SKM-1 treated with dmso at 0.1 percent for 144 hours (cell line): Measurements from ENCODE around the gene UNK.
"Not testable (repeated sequence)": the region's sequence is repeated elsewhere in the genome, so short reads cannot be mapped to it uniquely, and the experiment has no call there.

ENCODE experiments used
- DNase-seq: peaks from one replicate; lab custom pipeline; 2025; ENCODE audit not compliant: unreplicated experiment; lab: John Stamatoyannopoulos, UW

UNK gene

DNA sequence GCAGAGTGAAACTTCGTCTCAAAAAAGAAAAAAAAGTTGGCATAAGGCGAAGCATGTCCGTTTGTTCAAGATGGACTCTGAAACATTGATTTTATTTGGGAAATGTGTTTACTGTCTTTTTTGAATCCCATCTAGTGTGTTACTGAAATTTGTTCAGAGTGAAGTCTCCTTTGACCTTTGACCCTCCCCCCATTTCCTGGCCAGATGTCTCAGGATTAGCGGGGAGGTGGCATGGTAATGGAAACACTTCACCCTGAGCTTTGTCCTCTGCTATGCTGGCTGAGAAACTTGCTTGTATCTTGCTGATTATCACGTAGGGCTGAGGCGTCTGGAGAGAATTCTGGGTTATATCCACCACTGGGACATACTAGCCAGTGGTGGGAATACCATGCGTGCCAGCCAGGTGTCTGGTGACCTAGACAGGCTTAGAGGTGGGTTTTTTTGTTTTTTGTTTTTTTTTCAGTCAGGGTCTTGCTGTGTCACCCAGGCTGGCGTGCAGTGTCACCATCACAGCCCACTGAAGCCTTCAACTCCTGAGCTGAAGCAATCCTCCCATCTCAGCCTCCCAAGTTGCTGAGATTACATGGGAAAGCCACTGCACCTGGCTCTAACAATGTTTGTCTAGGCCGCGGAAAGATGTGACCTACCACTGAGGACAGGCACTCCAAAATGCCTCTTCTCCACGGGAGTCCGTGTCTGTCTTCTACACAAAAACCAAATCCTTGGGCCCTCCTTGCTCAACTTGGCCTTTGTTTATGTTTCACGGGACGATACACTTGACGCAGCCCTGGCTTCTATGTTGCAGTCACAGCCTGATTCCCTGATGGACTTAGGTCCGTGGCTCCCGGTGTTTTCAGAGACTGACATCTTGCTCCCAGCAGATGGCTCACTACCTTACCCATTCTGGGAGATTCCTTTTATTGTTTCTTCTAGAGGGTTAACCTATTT is 13.0 kb upstream of the UNK start:
- no peak for DNase-seq

GRCh38 chr17:75773121-75773807 is 11.3 kb upstream of the UNK start:
- DNase-seq, result no peak

- no peak for DNase-seq
These were observed 10.7 kb upstream of the UNK start for GRCh38 chr17:75773808-75774470.

DNA sequence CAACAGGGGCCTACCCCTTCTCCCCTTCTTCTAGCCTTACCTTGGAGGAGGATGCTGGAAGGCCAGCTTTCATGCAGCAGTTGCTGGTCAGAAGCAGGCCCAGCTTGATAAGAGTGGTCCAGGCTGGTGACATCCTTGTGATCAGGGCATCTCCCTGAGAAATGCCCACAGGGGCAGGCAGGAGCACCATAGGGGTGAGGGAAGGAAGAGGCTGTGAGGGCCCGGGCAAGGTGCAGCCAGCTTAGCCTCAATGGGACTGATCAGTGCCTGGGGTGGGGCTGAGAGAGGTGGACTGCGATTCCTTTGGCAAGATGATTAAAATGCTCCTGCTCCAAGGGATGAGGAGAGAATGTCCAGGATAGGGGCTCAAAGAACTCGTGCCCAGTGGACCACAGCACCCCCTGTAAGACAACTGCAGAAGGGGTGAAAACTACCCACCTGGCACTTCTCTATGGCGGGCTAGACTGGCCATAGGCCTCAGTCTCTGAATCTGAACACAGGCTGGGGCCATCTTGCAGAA is 10.1 kb upstream of the UNK start:
- no peak for DNase-seq

DNA sequence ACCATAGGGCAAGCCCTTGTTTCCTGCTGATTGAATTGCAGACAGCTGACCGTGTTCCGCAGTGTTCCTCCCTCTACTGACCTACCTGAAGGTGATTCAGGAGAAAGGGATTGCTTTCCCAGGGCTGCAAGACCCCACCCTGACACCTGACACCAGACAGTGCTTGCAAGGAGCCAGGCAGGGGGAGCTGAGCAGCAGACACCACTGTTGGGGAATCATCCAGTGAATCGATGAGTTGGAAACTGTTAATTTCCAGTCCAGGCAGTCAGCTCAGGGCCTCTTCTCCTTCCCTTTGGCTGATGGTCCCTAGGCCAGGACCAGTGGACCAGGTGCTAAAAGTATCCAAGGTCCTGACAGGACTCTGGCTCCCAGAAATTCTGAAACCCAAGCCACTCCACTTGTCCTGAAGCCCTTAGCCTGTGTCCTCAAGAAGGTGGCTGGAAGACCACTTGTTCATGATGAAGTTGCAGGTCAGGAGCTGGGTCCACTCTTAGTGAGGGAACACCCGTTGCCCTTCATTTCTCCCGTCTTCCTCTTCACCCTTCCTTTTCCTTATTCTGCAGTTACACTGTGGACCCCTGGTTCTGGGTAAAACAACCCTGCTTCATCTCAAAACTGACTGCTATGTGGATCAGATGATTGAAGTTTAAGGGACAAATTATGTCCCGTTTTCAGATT is 9.5 kb upstream of the UNK start:
- DNase-seq, result no peak

GRCh38 chr17:75776386-75777295 is 8.0 kb upstream of the UNK start:
- no peak for DNase-seq

GRCh38 chr17:75777296-75777922 is 7.2 kb upstream of the UNK start:
- DNase-seq, result no peak

- not testable (repeated sequence) for DNase-seq
These were observed 6.3 kb upstream of the UNK start for GRCh38 chr17:75778066-75778860.

DNA sequence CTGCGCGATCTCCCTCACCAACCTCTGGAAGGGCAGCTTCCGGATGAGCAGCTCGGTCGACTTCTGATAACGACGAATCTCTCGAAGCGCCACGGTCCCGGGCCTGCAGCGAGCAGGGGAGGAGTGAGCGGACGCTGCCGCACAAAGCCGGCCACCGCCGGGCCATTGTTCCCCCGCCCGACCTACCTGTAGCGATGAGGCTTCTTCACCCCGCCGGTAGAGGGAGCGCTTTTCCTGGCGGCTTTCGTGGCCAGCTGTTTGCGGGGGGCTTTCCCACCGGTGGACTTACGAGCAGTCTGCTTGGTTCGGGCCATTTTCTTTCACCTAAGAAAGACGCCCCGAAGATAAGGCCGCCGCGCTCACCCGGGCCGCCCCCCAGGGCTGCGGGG is 5.8 kb upstream of the UNK start:
- DNase-seq, result no peak

- DNase-seq, result peak; percentile 99
These were observed 5.2 kb upstream of the UNK start for GRCh38 chr17:75779250-75779986.

DNA sequence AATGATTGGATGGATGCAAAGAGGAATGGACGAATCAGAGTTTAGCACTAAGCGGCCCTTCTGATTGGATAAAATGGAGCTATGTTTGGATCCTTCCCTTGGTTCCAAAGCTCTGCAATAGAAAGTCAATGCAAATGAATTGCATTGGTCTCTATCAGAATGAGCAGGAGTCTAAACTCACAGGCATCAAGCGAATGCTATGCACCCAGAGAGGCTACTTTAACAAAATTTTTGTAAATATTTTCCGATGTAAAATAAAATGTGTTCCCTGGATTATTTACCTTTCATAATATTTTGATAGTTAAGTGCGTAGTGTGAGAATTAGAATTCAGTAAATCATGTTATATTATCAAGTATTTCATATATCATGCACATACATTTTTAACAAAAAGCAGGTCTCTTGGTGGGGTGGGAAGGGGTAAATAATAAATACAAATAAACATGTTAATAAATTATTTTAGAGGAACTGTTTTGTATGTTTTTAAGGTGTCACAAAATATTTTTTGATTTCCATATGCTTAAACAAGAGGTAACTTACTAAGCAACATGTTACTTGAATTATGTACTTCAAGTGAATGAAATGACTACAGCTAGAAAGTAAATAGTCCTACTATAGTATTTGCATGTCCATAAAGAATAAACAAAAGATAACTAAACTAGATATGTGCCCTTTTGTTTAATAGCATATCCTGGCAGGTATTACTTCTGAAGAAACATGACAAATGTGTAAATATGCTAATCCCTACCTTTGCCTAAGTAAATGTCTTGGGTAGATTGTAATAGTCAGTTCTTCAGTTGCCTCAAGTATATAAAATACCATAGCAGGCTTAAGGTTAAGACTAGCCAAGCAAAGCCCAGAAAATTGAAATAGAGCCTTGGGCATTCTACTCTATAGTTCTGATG is 4.4 kb upstream of the UNK start:
- DNase-seq, result no peak

- DNase-seq, result peak; percentile 95
These were observed 1.4 kb upstream of the UNK start for GRCh38 chr17:75783069-75783783.

- no peak for DNase-seq
These were observed 668 bp upstream of the UNK start for GRCh38 chr17:75783803-75784472.

- peak; percentile 74 for DNase-seq
These were observed 647 bp downstream of the UNK start for GRCh38 chr17:75785016-75785890.

- no peak for DNase-seq
These were observed 6.6 kb downstream of the UNK start for GRCh38 chr17:75791254-75791653.
